HepG2 (cell line): ENCODE data around the gene MAOB. TPM values are rescaled to one million over a fixed set of nuclear protein-coding genes. Genes with fewer than 3 reads are reported as not detected.

ENCODE experiments used
- ATAC-seq: fragments of 200-7000 bp; cut with Tn5 transposase; 3 replicates; pipeline ENCODE4 v1.9.1; 2020; ENCODE audit warnings: mild to moderate bottlenecking, moderate library complexity
- BruUV-seq: library from RNA; stranded (reverse); fragments of 400-500 nt; replicated peaks from 2 replicates; lab custom pipeline; 2021; lab: Mats Ljungman, UMichigan
- CTCF ChIA-PET: fragments of 300-600 bp; formaldehyde crosslinking; extraction: SDS; loops from one replicate; lab custom pipeline; 2021; ENCODE audit warnings: low total read pairs, inconsistent platforms, low intra/inter-chr PET ratio; lab: Yijun Ruan, JAX
- POLR2A ChIA-PET: fragments of 350-600 bp; sonication (Branson Sonifier 250); formaldehyde crosslinking; loops from one replicate; lab custom pipeline; 2020; ENCODE audit warnings: antibody characterized with exemption, inconsistent platforms; lab: Yijun Ruan, JAX
- DNase-seq: peaks from one replicate; pipeline ENCODE4 v3.0.0-alpha.2; 2015; ENCODE audit warnings: low spot score
- FAIRE-seq: peaks from 3 replicates; lab custom pipeline; 2011; peaks lifted over from hg19 to GRCh38; lab: Jason Lieb, UNC
- H2AFZ ChIP-seq: one replicate; pipeline ENCODE4 v1.6.1; 2011; ENCODE audit warnings: low read length, inconsistent platforms
- H3K27ac ChIP-seq: fragments of 300-600 bp; 3 replicates; pipeline ENCODE4 v1.8.0; 2011; ENCODE audit warnings: mixed run types, mild to moderate bottlenecking, mixed read lengths, low read length, inconsistent platforms; ENCODE audit not compliant: insufficient read depth; ENCODE audit errors: extremely low read length
- H3K27me3 ChIP-seq, 2 experiments: fragments of 200-600 bp in 1 of 2; 2 replicates in 1 of 2; 3 replicates in 1 of 2; pipeline versions ENCODE4 v1.6.0 to v1.8.0; 2011; ENCODE audit warnings: low read length in 2 of 2, mild to moderate bottlenecking in 2 of 2, moderate library complexity in 2 of 2, inconsistent platforms in 1 of 2; ENCODE audit not compliant: insufficient read depth in 2 of 2, control insufficient read depth in 1 of 2
- H3K36me3 ChIP-seq, 2 experiments: fragments of 200-600 bp in 1 of 2; replicated peaks in 1 of 2; 2 replicates in 1 of 2; 3 replicates in 1 of 2; pipeline versions ENCODE4 v1.5.1 to v1.8.0; 2011; ENCODE audit warnings: low read length in 2 of 2, inconsistent platforms in 1 of 2; ENCODE audit not compliant: insufficient read depth in 2 of 2, control insufficient read depth in 1 of 2
- H3K4me1 ChIP-seq: 2 replicates; pipeline ENCODE4 v1.5.1; 2012; ENCODE audit warnings: low read length, inconsistent platforms; ENCODE audit not compliant: insufficient read depth
- H3K4me2 ChIP-seq: 2 replicates; pipeline ENCODE4 v1.6.0; 2011; ENCODE audit warnings: low read depth, low read length, inconsistent platforms
- H3K4me3 ChIP-seq, 3 experiments: fragments of 200-600 bp in 1 of 3; sonication (generic), shearing (Covaris generic) in 1 of 3; replicated peaks in 1 of 3; 2 replicates each; pipeline ENCODE4 v1.5.1; 2011 to 2016; ENCODE audit warnings: low read length in 3 of 3, inconsistent platforms in 2 of 3, low read depth in 2 of 3, mild to moderate bottlenecking in 2 of 3, control low read depth in 1 of 3, mixed read lengths in 1 of 3; ENCODE audit not compliant: insufficient read depth in 1 of 3
- H3K79me2 ChIP-seq: one replicate; pipeline ENCODE4 v1.6.1; 2011; ENCODE audit warnings: low read length, inconsistent platforms; ENCODE audit not compliant: insufficient read depth
- H3K9ac ChIP-seq: 2 replicates; pipeline ENCODE4 v1.6.0; 2011; ENCODE audit warnings: mild to moderate bottlenecking, low read depth, low read length, inconsistent platforms; ENCODE audit not compliant: insufficient read depth
- H3K9me3 ChIP-seq: 2 replicates; pipeline ENCODE4 v1.5.1; 2012; ENCODE audit warnings: mild to moderate bottlenecking, low read length
- H4K20me1 ChIP-seq: 2 replicates; pipeline ENCODE4 v1.6.0; 2011; ENCODE audit warnings: inconsistent platforms, mild to moderate bottlenecking, low read length, moderate library complexity; ENCODE audit not compliant: insufficient read depth
- ARHGAP35 ChIP-seq: sonication (generic); formaldehyde crosslinking; IDR thresholded peaks from 2 replicates; pipeline ENCODE4 v1.9.0; 2022; ENCODE audit warnings: mild to moderate bottlenecking, inconsistent platforms, moderate library complexity, missing genetic modification reagents, borderline replicate concordance
- ARNT2 ChIP-seq: sonication (generic); formaldehyde crosslinking; IDR thresholded peaks from 2 replicates; pipeline ENCODE4 v1.8.0; 2022; ENCODE audit warnings: mild to moderate bottlenecking, low read depth, missing genetic modification reagents, moderate library complexity
- ATM ChIP-seq: fragments of 450-650 bp; IDR thresholded peaks from 2 replicates; pipeline ENCODE4 v1.7.1; 2017; ENCODE audit warnings: mild to moderate bottlenecking, borderline replicate concordance
- ELF3 ChIP-seq: IDR thresholded peaks from 2 replicates; pipeline ENCODE4 v1.6.1; 2016; ENCODE audit warnings: missing genetic modification reagents, missing compliant biosample characterization
- FOXA3 ChIP-seq: IDR thresholded peaks from 2 replicates; pipeline ENCODE4 v1.6.1; 2016; ENCODE audit warnings: missing genetic modification reagents, missing compliant biosample characterization
- HNRNPL ChIP-seq: fragments of 200-400 bp; formaldehyde crosslinking; IDR thresholded peaks from 2 replicates; pipeline ENCODE4 v1.6.1; 2017; ENCODE audit warnings: mild to moderate bottlenecking, low read depth, low read length
- SOX5 ChIP-seq: IDR thresholded peaks from 2 replicates; pipeline ENCODE4 v1.6.1; 2016; ENCODE audit warnings: borderline replicate concordance
- ZBTB3 ChIP-seq: sonication (generic); formaldehyde crosslinking; IDR thresholded peaks from 2 replicates; pipeline ENCODE4 v1.4.0; 2020; ENCODE audit warnings: low read depth, mild to moderate bottlenecking, moderate library complexity, missing genetic modification reagents, borderline replicate concordance
- ZNF12 ChIP-seq: sonication (generic); formaldehyde crosslinking; IDR thresholded peaks from 2 replicates; pipeline ENCODE4 v1.5.0; 2020; ENCODE audit warnings: missing genetic modification reagents
- ZNF292 ChIP-seq: sonication (generic); formaldehyde crosslinking; IDR thresholded peaks from 2 replicates; pipeline ENCODE4 v1.8.1; 2022; ENCODE audit warnings: mild to moderate bottlenecking, low read depth, missing genetic modification reagents, borderline replicate concordance
- WGBS: methylation state at CpG from one replicate; pipeline ENCODE4 v1.1.6; 2017; ENCODE audit warnings: low lambda C conversion rate; 5-methylcytosine and 5-hydroxymethylcytosine counted together
- in situ Hi-C: cut with HindIII; loops from 2 replicates; pipeline ENCODE4 v1.10.0; 2017; ENCODE audit warnings: low pct_unique_long_range_greater_than_20kb; ENCODE audit not compliant: extremely low pct_ligation_motif_present
- intact Hi-C: fragments of 100-400 bp; cut with micrococcal nuclease; formaldehyde crosslinking; loops from one replicate; pipeline ENCODE4 v1.10.0; 2022; ENCODE audit not compliant: unreplicated experiment
- polyA plus RNA-seq, 8 experiments: library from polyadenylated mRNA; depleted of rRNA in 3 of 8; stranded (reverse) in 7 of 8; unstranded in 1 of 8; fragments of >200 nt; fragmentation: Illumina TruSeq in 4 of 8; extraction: Trizol in 4 of 8; gene quantifications; 2 replicates each; pipeline versions ENCODE4 v1.2.1 to v1.2.3, GENCODE V29; 2011 to 2016; ENCODE audit warnings: low read depth in 4 of 8, missing spikeins in 1 of 8, mixed read lengths in 1 of 8; ENCODE audit not compliant: insufficient read depth in 1 of 8
- total RNA-seq, 5 experiments: library from RNA; depleted of rRNA; stranded (reverse); fragments of >200 nt; fragmentation: Illumina TruSeq; extraction: Trizol; gene quantifications; 2 replicates each; pipeline ENCODE4 v1.2.3, GENCODE V29; 2016; ENCODE audit warnings: low read depth in 1 of 5
- TF ChIP-seq, protein P1 (sequence below): sonication (generic); formaldehyde crosslinking; IDR thresholded peaks from 2 replicates; pipeline ENCODE4 v1.4.0; 2020; ENCODE audit warnings: mild to moderate bottlenecking, missing genetic modification reagents, borderline replicate concordance
- TF ChIP-seq, protein P2 (sequence below): sonication (generic); formaldehyde crosslinking; IDR thresholded peaks from 2 replicates; pipeline ENCODE4 v1.4.0; 2020; ENCODE audit warnings: missing genetic modification reagents
- TF ChIP-seq, protein P3 (sequence below): sonication (generic); formaldehyde crosslinking; IDR thresholded peaks from 2 replicates; pipeline ENCODE4 v1.5.0; 2020; ENCODE audit warnings: mild to moderate bottlenecking, missing genetic modification reagents, borderline replicate concordance

MAOB gene
- total and polyA plus RNA-seq, 2 of the 13 experiments (the other 11 are each of a cell fraction or from before 2014, with no cell fraction given), result 11.0 to 19.0 TPM

DNA sequence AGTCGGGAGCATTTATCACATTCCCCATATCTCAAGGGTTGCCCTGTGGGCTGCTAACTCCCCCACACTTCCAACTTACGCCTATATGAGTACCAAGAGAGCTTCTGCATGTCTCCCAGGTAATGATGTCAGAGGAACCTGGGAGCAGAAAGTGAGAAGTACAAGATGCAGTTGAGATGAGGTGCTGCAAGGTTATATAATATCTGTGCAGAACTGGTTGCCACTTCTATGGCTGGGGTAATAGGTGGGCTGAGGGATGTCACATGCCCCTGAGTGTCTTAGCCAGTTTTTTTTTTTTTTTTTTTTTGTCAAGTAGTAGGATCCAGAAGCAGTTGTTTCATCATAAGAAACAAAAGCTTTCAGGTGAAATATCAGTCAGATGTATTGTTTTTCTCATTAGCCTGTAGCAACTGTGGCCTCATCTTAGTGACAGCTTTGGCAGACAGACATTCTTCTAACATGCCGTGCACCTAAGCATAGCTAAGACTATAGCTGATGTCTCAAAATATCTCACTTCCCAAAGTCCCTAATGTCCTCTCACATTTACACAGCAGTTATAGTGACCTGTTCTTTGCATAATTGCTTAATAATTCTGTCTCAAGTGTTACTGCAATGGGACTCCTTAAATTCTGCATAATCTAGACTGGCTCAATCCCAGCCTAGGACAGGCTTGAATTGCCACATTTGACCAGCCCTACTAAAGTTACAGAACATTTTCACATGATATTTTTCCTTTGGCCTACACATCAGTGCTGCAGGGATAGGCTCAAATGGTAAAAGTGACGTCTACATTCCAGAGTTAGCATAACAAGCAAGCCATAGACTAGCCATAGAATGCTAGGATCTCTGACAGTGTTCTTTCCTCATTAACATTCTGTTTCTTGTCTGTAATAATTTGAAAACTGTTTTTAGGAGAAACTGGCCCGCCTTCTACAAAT lies 17.9 kb upstream of the MAOB start:
- TF ChIP-seq ELF3 (CRISPR knock-in tag) (no peak), ATM (no peak), ARHGAP35 (CRISPR knock-in tag) (no peak), ZBTB3 (CRISPR knock-in tag) (no peak), FOXA3 (CRISPR knock-in tag) (no peak), SOX5 (CRISPR knock-in tag) (no peak), ZNF292 (CRISPR knock-in tag) (no peak), ZNF12 (no peak), ARNT2 (CRISPR knock-in tag) (no peak), HNRNPL (no peak)
- TF ChIP-seq, protein P1, sequence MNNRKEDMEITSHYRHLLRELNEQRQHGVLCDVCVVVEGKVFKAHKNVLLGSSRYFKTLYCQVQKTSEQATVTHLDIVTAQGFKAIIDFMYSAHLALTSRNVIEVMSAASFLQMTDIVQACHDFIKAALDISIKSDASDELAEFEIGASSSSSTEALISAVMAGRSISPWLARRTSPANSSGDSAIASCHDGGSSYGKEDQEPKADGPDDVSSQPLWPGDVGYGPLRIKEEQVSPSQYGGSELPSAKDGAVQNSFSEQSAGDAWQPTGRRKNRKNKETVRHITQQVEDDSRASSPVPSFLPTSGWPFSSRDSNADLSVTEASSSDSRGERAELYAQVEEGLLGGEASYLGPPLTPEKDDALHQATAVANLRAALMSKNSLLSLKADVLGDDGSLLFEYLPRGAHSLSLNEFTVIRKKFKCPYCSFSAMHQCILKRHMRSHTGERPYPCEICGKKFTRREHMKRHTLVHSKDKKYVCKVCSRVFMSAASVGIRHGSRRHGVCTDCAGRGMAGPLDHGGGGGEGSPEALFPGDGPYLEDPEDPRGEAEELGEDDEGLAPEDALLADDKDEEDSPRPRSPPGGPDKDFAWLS, result no peak
- TF ChIP-seq, protein P2, sequence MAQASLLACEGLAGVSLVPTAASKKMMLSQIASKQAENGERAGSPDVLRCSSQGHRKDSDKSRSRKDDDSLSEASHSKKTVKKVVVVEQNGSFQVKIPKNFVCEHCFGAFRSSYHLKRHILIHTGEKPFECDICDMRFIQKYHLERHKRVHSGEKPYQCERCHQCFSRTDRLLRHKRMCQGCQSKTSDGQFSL (CRISPR knock-in tag), result no peak
- TF ChIP-seq, protein P3, sequence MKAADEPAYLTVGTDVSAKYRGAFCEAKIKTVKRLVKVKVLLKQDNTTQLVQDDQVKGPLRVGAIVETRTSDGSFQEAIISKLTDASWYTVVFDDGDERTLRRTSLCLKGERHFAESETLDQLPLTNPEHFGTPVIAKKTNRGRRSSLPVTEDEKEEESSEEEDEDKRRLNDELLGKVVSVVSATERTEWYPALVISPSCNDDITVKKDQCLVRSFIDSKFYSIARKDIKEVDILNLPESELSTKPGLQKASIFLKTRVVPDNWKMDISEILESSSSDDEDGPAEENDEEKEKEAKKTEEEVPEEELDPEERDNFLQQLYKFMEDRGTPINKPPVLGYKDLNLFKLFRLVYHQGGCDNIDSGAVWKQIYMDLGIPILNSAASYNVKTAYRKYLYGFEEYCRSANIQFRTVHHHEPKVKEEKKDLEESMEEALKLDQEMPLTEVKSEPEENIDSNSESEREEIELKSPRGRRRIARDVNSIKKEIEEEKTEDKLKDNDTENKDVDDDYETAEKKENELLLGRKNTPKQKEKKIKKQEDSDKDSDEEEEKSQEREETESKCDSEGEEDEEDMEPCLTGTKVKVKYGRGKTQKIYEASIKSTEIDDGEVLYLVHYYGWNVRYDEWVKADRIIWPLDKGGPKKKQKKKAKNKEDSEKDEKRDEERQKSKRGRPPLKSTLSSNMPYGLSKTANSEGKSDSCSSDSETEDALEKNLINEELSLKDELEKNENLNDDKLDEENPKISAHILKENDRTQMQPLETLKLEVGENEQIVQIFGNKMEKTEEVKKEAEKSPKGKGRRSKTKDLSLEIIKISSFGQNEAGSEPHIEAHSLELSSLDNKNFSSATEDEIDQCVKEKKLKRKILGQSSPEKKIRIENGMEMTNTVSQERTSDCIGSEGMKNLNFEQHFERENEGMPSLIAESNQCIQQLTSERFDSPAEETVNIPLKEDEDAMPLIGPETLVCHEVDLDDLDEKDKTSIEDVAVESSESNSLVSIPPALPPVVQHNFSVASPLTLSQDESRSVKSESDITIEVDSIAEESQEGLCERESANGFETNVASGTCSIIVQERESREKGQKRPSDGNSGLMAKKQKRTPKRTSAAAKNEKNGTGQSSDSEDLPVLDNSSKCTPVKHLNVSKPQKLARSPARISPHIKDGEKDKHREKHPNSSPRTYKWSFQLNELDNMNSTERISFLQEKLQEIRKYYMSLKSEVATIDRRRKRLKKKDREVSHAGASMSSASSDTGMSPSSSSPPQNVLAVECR (CRISPR knock-in tag), result no peak
- Histone ChIP-seq H3K36me3 (no peaks in the 10 kb centered on the region), H4K20me1 (no peaks in the 10 kb centered on the region), H3K9me3 (no peaks in the 10 kb centered on the region), H3K27ac (no peak overlapping the region), H3K4me3 (no peak overlapping the region), H3K9ac (no peak overlapping the region), H3K79me2 (no peaks in the 10 kb centered on the region), H3K4me1 (no peaks in the 10 kb centered on the region), H3K27me3 (no peaks in the 10 kb centered on the region), H3K4me2 (no peak overlapping the region), H2AFZ (no peak overlapping the region)
- POLR2A ChIA-PET, result no interaction called here
- ATAC-seq, result no peak
- 10% methylated on average over 3 of the region's 5 CpGs for WGBS
- intact Hi-C loops, result no loop called here
- CTCF ChIA-PET, result no interaction called here
- no peak for DNase-seq
- FAIRE-seq, result no peak
- no TSS peak for BruUV-seq
- in situ Hi-C loops, result no loop called here
